ENCODE results near the gene PCSK9. TPM values are rescaled to one million over a fixed set of nuclear protein-coding genes. Genes with fewer than 3 reads are reported as not detected.

The PCSK9 gene
- total RNA-seq, 1 donor from 2014 or later: 1.4 TPM

DNA sequence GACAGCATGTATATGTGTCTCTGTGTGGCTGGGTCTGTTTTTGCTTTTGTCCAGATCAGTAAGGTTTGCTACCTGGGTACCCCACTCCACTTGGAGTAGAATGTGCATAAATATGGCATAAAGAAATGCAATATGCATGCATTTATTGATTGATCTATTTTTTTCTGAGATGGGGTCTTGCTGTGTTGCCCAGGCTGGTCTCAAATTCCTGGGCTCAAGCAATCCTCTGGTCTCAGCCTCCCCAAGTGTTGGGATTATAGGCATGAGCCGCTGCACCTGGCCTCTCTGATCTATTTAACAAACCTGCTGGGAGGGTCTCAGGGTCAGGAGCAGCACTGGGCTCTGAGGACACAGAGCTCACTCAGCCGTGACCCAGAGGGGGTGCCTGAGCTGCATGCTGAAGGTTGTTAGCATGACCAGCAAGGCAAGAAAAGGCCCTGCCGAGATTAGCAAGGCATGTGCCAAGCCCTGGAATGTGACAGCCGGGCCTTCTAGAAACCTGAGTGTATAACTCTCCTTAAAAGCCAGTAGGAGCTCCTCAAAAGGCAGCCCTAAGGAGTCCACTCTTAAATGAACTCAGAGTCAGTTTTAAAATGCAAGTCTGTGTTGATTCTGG lies 22.5 kb downstream of the PCSK9 start:
- FAIRE-seq (no peak), DNase-seq (ENCODE audit: low read depth) (no peak)
- Histone ChIP-seq H3K4me2 (ENCODE audit: low read length) (no peak overlapping the region), H3K27me3 (ENCODE audit: insufficient read depth, low read length) (peaks cover 4% of the 10 kb centered on the region), H4K20me1 (ENCODE audit: insufficient read depth, low read length) (peaks cover 7% of the 10 kb centered on the region), H3K27ac (ENCODE audit: low read depth, low read length) (no peak overlapping the region), H2AFZ (ENCODE audit: low read depth, low read length) (no peak overlapping the region), H3K36me3 (ENCODE audit: insufficient read depth, low read length) (no peaks in the 10 kb centered on the region), H3K79me2 (ENCODE audit: insufficient read depth, low read length) (no peaks in the 10 kb centered on the region), H3K9ac (ENCODE audit: low read length) (no peak overlapping the region), H3K9me3 (ENCODE audit: insufficient read depth, low read depth, low read length) (no peaks in the 10 kb centered on the region), H3K4me3 (ENCODE audit: insufficient read depth, low read depth, low read length) (no peak overlapping the region), H3K4me1 (ENCODE audit: insufficient read depth, low read length) (no peaks in the 10 kb centered on the region)
- Mint-ChIP-seq H3K36me3 (ENCODE audit: low read depth, unreplicated experiment) (peaks cover 11% of the 10 kb centered on the region), H3K27me3 (ENCODE audit: low read depth, unreplicated experiment) (peaks cover 29% of the 10 kb centered on the region), H3K27ac (ENCODE audit: unreplicated experiment) (no peak overlapping the region), H3K4me1 (ENCODE audit: low read depth, unreplicated experiment) (no peaks in the 10 kb centered on the region), H3K4me3 (ENCODE audit: unreplicated experiment) (no peak overlapping the region), H3K9me3 (ENCODE audit: unreplicated experiment) (no peaks in the 10 kb centered on the region)
- TF ChIP-seq CTCF (IDR thresholded peaks at IDR 0.05; ENCODE audit: insufficient read depth, low read depth, low read length) (no peak), EZH2 (IDR thresholded peaks at IDR 0.05; ENCODE audit: insufficient read depth, low read length) (no peak)

DNA sequence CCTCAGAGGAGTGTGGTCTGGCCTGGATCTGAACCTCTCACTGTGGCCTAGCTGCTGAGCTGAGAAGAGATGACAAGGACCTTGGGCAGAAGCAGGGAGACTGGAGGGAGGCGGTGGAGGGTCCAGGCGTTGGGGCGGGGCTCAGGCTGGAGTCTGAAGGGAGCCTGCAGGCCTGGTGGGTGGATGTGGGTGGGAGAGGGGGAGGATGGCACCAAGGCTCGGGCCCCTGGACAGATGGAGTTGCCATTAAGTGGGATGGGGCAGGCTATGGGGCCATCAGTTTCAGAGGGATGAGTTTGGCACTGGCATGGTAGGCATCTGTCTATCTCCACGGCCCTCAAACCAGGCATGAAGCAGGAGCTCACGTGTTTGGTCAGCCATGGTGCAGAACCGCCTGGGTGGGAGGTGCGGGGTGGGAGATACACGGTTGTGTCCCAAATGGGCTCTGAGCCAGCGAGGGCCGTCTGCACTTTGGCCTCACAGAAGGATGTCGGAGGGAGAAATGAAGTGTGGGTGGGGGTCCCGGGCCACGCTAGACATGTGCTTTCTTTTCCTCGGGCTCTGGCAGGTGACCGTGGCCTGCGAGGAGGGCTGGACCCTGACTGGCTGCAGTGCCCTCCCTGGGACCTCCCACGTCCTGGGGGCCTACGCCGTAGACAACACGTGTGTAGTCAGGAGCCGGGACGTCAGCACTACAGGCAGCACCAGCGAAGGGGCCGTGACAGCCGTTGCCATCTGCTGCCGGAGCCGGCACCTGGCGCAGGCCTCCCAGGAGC lies 23.6 kb downstream of the PCSK9 start:
- Histone ChIP-seq H3K4me2 (ENCODE audit: low read length) (no peak overlapping the region), H4K20me1 (ENCODE audit: insufficient read depth, low read length) (peaks cover 7% of the 10 kb centered on the region), H3K27ac (ENCODE audit: low read depth, low read length) (no peak overlapping the region), H3K36me3 (ENCODE audit: insufficient read depth, low read length) (no peaks in the 10 kb centered on the region), H3K27me3 (ENCODE audit: insufficient read depth, low read length) (peaks cover 4% of the 10 kb centered on the region), H3K9ac (ENCODE audit: low read length) (no peak overlapping the region), H2AFZ (ENCODE audit: low read depth, low read length) (no peak overlapping the region), H3K9me3 (ENCODE audit: insufficient read depth, low read depth, low read length) (no peaks in the 10 kb centered on the region), H3K4me3 (ENCODE audit: insufficient read depth, low read depth, low read length) (no peak overlapping the region), H3K4me1 (ENCODE audit: insufficient read depth, low read length) (no peaks in the 10 kb centered on the region), H3K79me2 (ENCODE audit: insufficient read depth, low read length) (no peaks in the 10 kb centered on the region)
- Mint-ChIP-seq H3K27ac (ENCODE audit: unreplicated experiment) (no peak overlapping the region), H3K4me1 (ENCODE audit: low read depth, unreplicated experiment) (no peaks in the 10 kb centered on the region), H3K9me3 (ENCODE audit: unreplicated experiment) (no peaks in the 10 kb centered on the region), H3K4me3 (ENCODE audit: unreplicated experiment) (no peak overlapping the region), H3K36me3 (ENCODE audit: low read depth, unreplicated experiment) (peaks cover 14% of the 10 kb centered on the region), H3K27me3 (ENCODE audit: low read depth, unreplicated experiment) (peaks cover 23% of the 10 kb centered on the region)
- DNase-seq (ENCODE audit: low read depth) (no peak), FAIRE-seq (no peak)
- TF ChIP-seq CTCF (IDR thresholded peaks at IDR 0.05; ENCODE audit: insufficient read depth, low read depth, low read length): no peak
- TF ChIP-seq EZH2 (IDR thresholded peaks at IDR 0.05; ENCODE audit: insufficient read depth, low read length): no peak

DNA sequence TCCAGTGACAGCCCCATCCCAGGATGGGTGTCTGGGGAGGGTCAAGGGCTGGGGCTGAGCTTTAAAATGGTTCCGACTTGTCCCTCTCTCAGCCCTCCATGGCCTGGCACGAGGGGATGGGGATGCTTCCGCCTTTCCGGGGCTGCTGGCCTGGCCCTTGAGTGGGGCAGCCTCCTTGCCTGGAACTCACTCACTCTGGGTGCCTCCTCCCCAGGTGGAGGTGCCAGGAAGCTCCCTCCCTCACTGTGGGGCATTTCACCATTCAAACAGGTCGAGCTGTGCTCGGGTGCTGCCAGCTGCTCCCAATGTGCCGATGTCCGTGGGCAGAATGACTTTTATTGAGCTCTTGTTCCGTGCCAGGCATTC lies 24.2 kb downstream of the PCSK9 start:
- H3K4me1 ChIP-seq (ENCODE audit: insufficient read depth, low read length): no peaks in the 10 kb centered on the region

More for the DNA sequence above, 24.2 kb downstream of the PCSK9 start:
- no peak overlapping the region for H3K27ac ChIP-seq (ENCODE audit: low read depth, low read length)
- H3K4me2 ChIP-seq (ENCODE audit: low read length): no peak overlapping the region
- no peak overlapping the region for H3K27ac Mint-ChIP-seq (ENCODE audit: unreplicated experiment)
- FAIRE-seq (no peak), DNase-seq (ENCODE audit: low read depth) (no peak)
- TF ChIP-seq CTCF (IDR thresholded peaks at IDR 0.05; ENCODE audit: insufficient read depth, low read depth, low read length) (no peak), EZH2 (IDR thresholded peaks at IDR 0.05; ENCODE audit: insufficient read depth, low read length) (no peak)
- no peaks in the 10 kb centered on the region for H3K4me1 Mint-ChIP-seq (ENCODE audit: low read depth, unreplicated experiment)
- H3K27me3 Mint-ChIP-seq (ENCODE audit: low read depth, unreplicated experiment): peaks cover 19% of the 10 kb centered on the region
- no peaks in the 10 kb centered on the region for H3K79me2 ChIP-seq (ENCODE audit: insufficient read depth, low read length)
- no peak overlapping the region for H3K9ac ChIP-seq (ENCODE audit: low read length)
- no peak overlapping the region for H2AFZ ChIP-seq (ENCODE audit: low read depth, low read length)
- H3K27me3 ChIP-seq (ENCODE audit: insufficient read depth, low read length): peaks cover 4% of the 10 kb centered on the region
- peaks cover 14% of the 10 kb centered on the region for H3K36me3 Mint-ChIP-seq (ENCODE audit: low read depth, unreplicated experiment)
- no peak overlapping the region for H3K4me3 Mint-ChIP-seq (ENCODE audit: unreplicated experiment)
- peaks cover 7% of the 10 kb centered on the region for H4K20me1 ChIP-seq (ENCODE audit: insufficient read depth, low read length)
- H3K4me3 ChIP-seq (ENCODE audit: insufficient read depth, low read depth, low read length): no peak overlapping the region
- H3K36me3 ChIP-seq (ENCODE audit: insufficient read depth, low read length): no peaks in the 10 kb centered on the region
- no peaks in the 10 kb centered on the region for H3K9me3 ChIP-seq (ENCODE audit: insufficient read depth, low read depth, low read length)
- H3K9me3 Mint-ChIP-seq (ENCODE audit: unreplicated experiment): no peaks in the 10 kb centered on the region
